HCT116 (cell line): ENCODE data around the gene ESYT1. TPM values are rescaled to one million over a fixed set of nuclear protein-coding genes. Genes with fewer than 3 reads are reported as not detected.
A peak's percentile ranks its signal among the peaks of the same experiment; 100 is the strongest.

ENCODE experiments used
- ATAC-seq: fragments of 200-7000 bp; cut with Tn5 transposase; 2 replicates; pipeline ENCODE4 v1.9.1; 2020; ENCODE audit warnings: mild to moderate bottlenecking, moderate library complexity
- BruUV-seq: library from RNA; stranded (reverse); fragments of 400-500 nt; replicated peaks from 2 replicates; lab custom pipeline; 2021; lab: Mats Ljungman, UMichigan
- CTCF ChIA-PET: fragments of 300-600 bp; sonication (Branson Sonifier 250); formaldehyde crosslinking; loops from one replicate; lab custom pipeline; 2021; ENCODE audit warnings: antibody characterized with exemption; lab: Charles Lee
- POLR2A ChIA-PET: fragments of 300-600, 350-600 bp; sonication (Branson Sonifier 250); formaldehyde crosslinking; loops from one replicate; lab custom pipeline; 2021; ENCODE audit warnings: antibody characterized with exemption; lab: Charles Lee
- RAD21 ChIA-PET, 2 experiments: fragments of 300-600 bp; sonication (Branson Sonifier 250); formaldehyde crosslinking; loops; one replicate each; lab custom pipeline; 2023; ENCODE audit warnings: low total read pairs in 2 of 2; ENCODE audit not compliant: uncharacterized antibody in 2 of 2, unreplicated experiment in 2 of 2, low non-redundant PET in 1 of 2; lab: Charles Lee
- DNase-seq: peaks from one replicate; pipeline ENCODE4 v3.0.0-alpha.2; 2010; ENCODE audit warnings: low read depth, low spot score
- H2AFZ ChIP-seq: fragments of 200-600 bp; shearing (Covaris generic), sonication (generic); 2 replicates; pipeline ENCODE4 v1.6.1; 2017; ENCODE audit warnings: low read depth, mixed run types, mixed read lengths, antibody characterized with exemption, low read length; ENCODE audit not compliant: poor library complexity, severe bottlenecking
- H3K27ac ChIP-seq: 2 replicates; pipeline ENCODE4 v1.5.1; 2012; ENCODE audit warnings: low read depth, low read length
- H3K27me3 ChIP-seq: fragments of 200-600 bp; sonication (generic); 2 replicates; pipeline ENCODE4 v1.6.1; 2016; ENCODE audit warnings: mixed run types, low read length, mixed read lengths; ENCODE audit not compliant: insufficient read depth
- H3K36me3 ChIP-seq, 2 experiments: fragments of 200-500 bp in 1 of 2; fragments of 200-600 bp in 1 of 2; sonication (Bioruptor generic) in 1 of 2; sonication (generic) in 1 of 2; 2 replicates each; pipeline versions ENCODE4 v1.5.1 to v1.6.1; 2014 to 2016; ENCODE audit warnings: low read length in 2 of 2, inconsistent platforms in 1 of 2, mixed read lengths in 1 of 2, mixed run types in 1 of 2; ENCODE audit not compliant: insufficient read depth in 2 of 2, control insufficient read depth in 1 of 2
- H3K4me1 ChIP-seq, 2 experiments: fragments of 200-600 bp in 1 of 2; sonication (generic) in 1 of 2; 2 replicates each; pipeline versions ENCODE4 v1.5.1 to v1.6.1; 2012 to 2017; ENCODE audit warnings: low read length in 2 of 2, inconsistent platforms in 1 of 2, mild to moderate bottlenecking in 1 of 2, mixed read lengths in 1 of 2, mixed run types in 1 of 2, moderate library complexity in 1 of 2; ENCODE audit not compliant: insufficient read depth in 2 of 2, control insufficient read depth in 1 of 2
- H3K4me2 ChIP-seq: fragments of 200-600 bp; sonication (generic); 2 replicates; pipeline ENCODE4 v1.6.1; 2017; ENCODE audit warnings: mixed run types, low read length, mixed read lengths
- H3K4me3 ChIP-seq, 2 experiments: fragments of 200-600 bp in 1 of 2; sonication (generic) in 1 of 2; replicated peaks in 1 of 2; 2 replicates each; pipeline ENCODE4 v1.5.1; 2011 to 2016; ENCODE audit warnings: low read length in 2 of 2, control low read depth in 1 of 2, low read depth in 1 of 2, mild to moderate bottlenecking in 1 of 2, mixed read lengths in 1 of 2, mixed run types in 1 of 2
- H3K79me2 ChIP-seq: fragments of 200-600 bp; sonication (generic); 2 replicates; pipeline ENCODE4 v1.6.1; 2017; ENCODE audit warnings: mild to moderate bottlenecking, mixed run types, low read length, moderate library complexity, mixed read lengths; ENCODE audit not compliant: insufficient read depth
- H3K9ac ChIP-seq: fragments of 200-600 bp; sonication (generic); 2 replicates; pipeline ENCODE4 v1.6.1; 2016; ENCODE audit warnings: low read length, mixed read lengths
- H3K9me2 ChIP-seq: fragments of 200-600 bp; sonication (generic), shearing (Covaris generic); 2 replicates; pipeline ENCODE4 v1.6.1; 2017; ENCODE audit warnings: mixed run types, mild to moderate bottlenecking, moderate library complexity; ENCODE audit not compliant: insufficient read depth
- H3K9me3 ChIP-seq, 2 experiments: fragments of 200-500 bp in 1 of 2; fragments of 200-600 bp in 1 of 2; sonication (Bioruptor generic) in 1 of 2; sonication (generic) in 1 of 2; 2 replicates each; pipeline ENCODE4 v1.6.1; 2014 to 2017; ENCODE audit warnings: low read length in 2 of 2, mixed read lengths in 2 of 2, inconsistent platforms in 1 of 2, low read depth in 1 of 2, mild to moderate bottlenecking in 1 of 2, mixed run types in 1 of 2, moderate library complexity in 1 of 2; ENCODE audit not compliant: control insufficient read depth in 1 of 2, insufficient read depth in 1 of 2
- H4K20me1 ChIP-seq: fragments of 200-600 bp; sonication (generic), shearing (Covaris generic); 2 replicates; pipeline ENCODE4 v1.6.1; 2017; ENCODE audit warnings: mixed run types, mild to moderate bottlenecking, moderate library complexity; ENCODE audit not compliant: insufficient read depth
- EZH2 ChIP-seq: fragments of 200-600 bp; sonication (generic); IDR thresholded peaks from 2 replicates; pipeline ENCODE4 v1.6.1; 2017; ENCODE audit warnings: antibody characterized with exemption, mixed run types
- EZH2phosphoT487 ChIP-seq: fragments of 200-600 bp; IDR thresholded peaks from 2 replicates; pipeline ENCODE4 v1.6.1; 2018; ENCODE audit warnings: antibody characterized with exemption, borderline replicate concordance
- JUND ChIP-seq: IDR thresholded peaks from 2 replicates; pipeline ENCODE4 v1.6.1; 2012
- ZFX ChIP-seq: fragments of 450-650 bp; IDR thresholded peaks from 2 replicates; pipeline ENCODE4 v1.6.1; 2017
- ZNF274 ChIP-seq: fragments of 200-500 bp; sonication (Bioruptor generic); IDR thresholded peaks from 2 replicates; pipeline ENCODE4 v1.6.1; 2014; ENCODE audit warnings: mild to moderate bottlenecking, low read depth, low read length, inconsistent platforms
- intact Hi-C: fragments of 100-400 bp; cut with micrococcal nuclease; formaldehyde crosslinking; loops from 2 replicates; pipeline ENCODE4 v1.10.0; 2022
- total RNA-seq: library from RNA; stranded (reverse); gene quantifications from one replicate; pipeline ENCODE4 v1.2.1, GENCODE V29; 2021; ENCODE audit not compliant: unreplicated experiment
- TF ChIP-seq, protein P1 (sequence below): IDR thresholded peaks from 2 replicates; pipeline ENCODE4 v1.6.1; 2012
- TF ChIP-seq, protein P2 (sequence below): IDR thresholded peaks from 2 replicates; pipeline ENCODE4 v1.6.1; 2012
- TF ChIP-seq, protein P3 (sequence below): IDR thresholded peaks from 2 replicates; pipeline ENCODE4 v1.6.1; 2012; ENCODE audit warnings: low read depth

The ESYT1 gene
- total RNA-seq, 1 experiment from 2014 or later: 80.9 TPM

DNA sequence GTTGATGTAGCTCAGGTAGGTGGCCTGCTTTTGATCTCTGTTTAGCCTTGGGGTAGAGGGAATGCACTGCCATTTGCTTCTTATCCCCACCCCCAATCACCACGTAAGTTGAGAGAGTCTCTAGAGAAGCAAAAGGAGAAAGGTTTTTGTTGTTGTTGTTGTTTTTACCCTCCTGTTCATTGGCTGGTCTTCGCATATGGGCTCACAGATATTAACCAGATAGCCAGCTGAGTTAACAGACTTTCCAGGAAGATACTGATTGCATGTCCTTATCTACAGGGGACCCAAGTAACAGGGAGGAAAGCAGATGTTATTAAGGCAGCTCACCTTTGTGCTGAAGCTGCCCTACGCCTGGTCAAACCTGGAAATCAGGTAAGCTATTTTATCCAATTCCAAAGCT lies 20.8 kb upstream of the ESYT1 start:
- Histone ChIP-seq H3K9ac (no peak overlapping the region), H2AFZ (no peak overlapping the region), H3K4me3 (no peak overlapping the region), H3K27ac (peak overlapping the region; percentile 18), H4K20me1 (peaks cover 7% of the 10 kb centered on the region; the same call in 1 of the 2 replicates), H3K9me3 (no peaks in the 10 kb centered on the region), H3K27me3 (no peaks in the 10 kb centered on the region), H3K4me1 (peaks cover 9 to 26% of the 10 kb centered on the region in 2 experiments), H3K36me3 (peaks cover 41 to 67% of the 10 kb centered on the region in 2 experiments), H3K79me2 (peaks cover 64% of the 10 kb centered on the region), H3K9me2 (no peaks in the 10 kb centered on the region), H3K4me2 (0 out of 2 replicates have a peak overlapping the region, but pooled peaks have one; percentile 93)
- ChIA-PET POLR2A (interaction anchor here (0.7 kb wide), 1 partner anchor 11 kb away, joined by 3 read pairs; the partner anchor contains the start of gene ZC3H10), CTCF (interaction anchor here (1.2 kb wide), 1 partner anchor 11 kb away, joined by 3 read pairs; the partner anchor contains the start of gene ZC3H10), RAD21 (no interaction called here)
- intact Hi-C loops: no loop called here
- DNase-seq (no peak), ATAC-seq (no peak)
- no TSS peak for BruUV-seq
- TF ChIP-seq, protein P1, sequence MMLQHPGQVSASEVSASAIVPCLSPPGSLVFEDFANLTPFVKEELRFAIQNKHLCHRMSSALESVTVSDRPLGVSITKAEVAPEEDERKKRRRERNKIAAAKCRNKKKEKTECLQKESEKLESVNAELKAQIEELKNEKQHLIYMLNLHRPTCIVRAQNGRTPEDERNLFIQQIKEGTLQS: no peak
- TF ChIP-seq ZFX (no peak), EZH2phosphoT487 (no peak), JUND (no peak), ZNF274 (no peak), EZH2 (no peak)
- TF ChIP-seq, protein P2, sequence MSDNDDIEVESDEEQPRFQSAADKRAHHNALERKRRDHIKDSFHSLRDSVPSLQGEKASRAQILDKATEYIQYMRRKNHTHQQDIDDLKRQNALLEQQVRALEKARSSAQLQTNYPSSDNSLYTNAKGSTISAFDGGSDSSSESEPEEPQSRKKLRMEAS: no peak
- TF ChIP-seq, protein P3, sequence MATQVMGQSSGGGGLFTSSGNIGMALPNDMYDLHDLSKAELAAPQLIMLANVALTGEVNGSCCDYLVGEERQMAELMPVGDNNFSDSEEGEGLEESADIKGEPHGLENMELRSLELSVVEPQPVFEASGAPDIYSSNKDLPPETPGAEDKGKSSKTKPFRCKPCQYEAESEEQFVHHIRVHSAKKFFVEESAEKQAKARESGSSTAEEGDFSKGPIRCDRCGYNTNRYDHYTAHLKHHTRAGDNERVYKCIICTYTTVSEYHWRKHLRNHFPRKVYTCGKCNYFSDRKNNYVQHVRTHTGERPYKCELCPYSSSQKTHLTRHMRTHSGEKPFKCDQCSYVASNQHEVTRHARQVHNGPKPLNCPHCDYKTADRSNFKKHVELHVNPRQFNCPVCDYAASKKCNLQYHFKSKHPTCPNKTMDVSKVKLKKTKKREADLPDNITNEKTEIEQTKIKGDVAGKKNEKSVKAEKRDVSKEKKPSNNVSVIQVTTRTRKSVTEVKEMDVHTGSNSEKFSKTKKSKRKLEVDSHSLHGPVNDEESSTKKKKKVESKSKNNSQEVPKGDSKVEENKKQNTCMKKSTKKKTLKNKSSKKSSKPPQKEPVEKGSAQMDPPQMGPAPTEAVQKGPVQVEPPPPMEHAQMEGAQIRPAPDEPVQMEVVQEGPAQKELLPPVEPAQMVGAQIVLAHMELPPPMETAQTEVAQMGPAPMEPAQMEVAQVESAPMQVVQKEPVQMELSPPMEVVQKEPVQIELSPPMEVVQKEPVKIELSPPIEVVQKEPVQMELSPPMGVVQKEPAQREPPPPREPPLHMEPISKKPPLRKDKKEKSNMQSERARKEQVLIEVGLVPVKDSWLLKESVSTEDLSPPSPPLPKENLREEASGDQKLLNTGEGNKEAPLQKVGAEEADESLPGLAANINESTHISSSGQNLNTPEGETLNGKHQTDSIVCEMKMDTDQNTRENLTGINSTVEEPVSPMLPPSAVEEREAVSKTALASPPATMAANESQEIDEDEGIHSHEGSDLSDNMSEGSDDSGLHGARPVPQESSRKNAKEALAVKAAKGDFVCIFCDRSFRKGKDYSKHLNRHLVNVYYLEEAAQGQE: no peak
